Glomerular endothelial cell (primary cell): ENCODE measurements around the gene ADORA1. TPM values are rescaled to one million over a fixed set of nuclear protein-coding genes. Genes with fewer than 3 reads are reported as not detected.

Source experiments
- DNase-seq: peaks from one replicate; pipeline ENCODE4 v3.0.0-alpha.2; 2011; ENCODE audit warnings: low read depth, low spot score; ENCODE audit errors: extremely low read depth
- total RNA-seq: library from RNA; depleted of rRNA; stranded (reverse); fragments of >200 nt; gene quantifications from 2 replicates; pipeline ENCODE4 v1.2.3, GENCODE V29; 2015

Gene ADORA1
- total RNA-seq, 1 donor from 2014 or later = not detected

DNA sequence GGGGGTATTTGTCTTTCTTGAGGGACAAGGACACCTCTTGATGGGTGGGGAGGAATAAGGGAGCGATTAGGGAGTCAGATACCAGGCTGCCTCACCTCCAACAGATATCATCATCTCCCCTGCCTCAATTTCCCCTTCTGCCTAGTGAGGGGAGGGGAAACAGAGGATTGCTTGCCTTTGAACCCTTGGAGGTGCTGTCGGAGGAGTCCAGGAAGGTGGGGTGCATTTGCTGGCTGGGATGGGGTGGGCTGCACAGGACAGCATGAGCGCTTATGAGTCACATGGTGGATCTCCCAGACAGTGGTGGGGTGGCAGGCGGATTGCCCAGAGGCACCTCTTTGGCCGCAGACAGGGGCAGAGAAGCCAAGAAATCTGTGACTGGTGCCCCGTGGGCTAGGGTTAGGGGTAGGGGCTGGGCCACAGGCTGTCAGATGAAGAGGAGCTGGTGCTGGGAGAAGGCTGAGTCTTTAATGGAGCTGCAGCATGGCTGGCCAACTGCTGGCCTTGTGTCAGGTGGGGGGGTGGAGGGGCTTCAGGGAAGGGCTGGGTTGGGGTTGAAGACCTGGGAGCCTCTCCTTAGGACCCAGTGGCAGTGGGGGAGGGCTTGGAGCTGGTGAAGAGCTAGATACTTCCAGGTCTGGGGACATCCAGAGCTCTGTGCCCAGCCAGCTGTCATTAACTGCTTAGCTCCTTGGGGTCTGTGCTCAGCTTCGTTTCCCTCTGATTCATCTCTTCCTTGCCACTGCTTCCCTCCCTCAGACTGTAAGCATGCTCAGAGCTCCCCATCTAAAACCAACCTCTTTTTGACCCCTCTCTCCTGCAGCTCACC is 7.0 kb upstream of the ADORA1 start:
- DNase-seq = no peak

- DNase-seq = no peak
Measured at GRCh38 chr1:203121186-203122015, 6.1 kb upstream of the ADORA1 start.

GRCh38 chr1:203122159-203122558 is 5.4 kb upstream of the ADORA1 start:
- DNase-seq = no peak

GRCh38 chr1:203124011-203124410 is 3.5 kb upstream of the ADORA1 start:
- no peak for DNase-seq

- no peak for DNase-seq
Measured at GRCh38 chr1:203124546-203125317, 2.8 kb upstream of the ADORA1 start.

GRCh38 chr1:203126151-203126865 is 1.2 kb upstream of the ADORA1 start:
- DNase-seq = no peak

- no peak for DNase-seq
Measured at GRCh38 chr1:203126866-203127665, 460 bp upstream of the ADORA1 start.

GRCh38 chr1:203128431-203128715 is 847 bp downstream of the ADORA1 start:
- DNase-seq = no peak

GRCh38 chr1:203128716-203129500 is 1.4 kb downstream of the ADORA1 start:
- DNase-seq = no peak

DNA sequence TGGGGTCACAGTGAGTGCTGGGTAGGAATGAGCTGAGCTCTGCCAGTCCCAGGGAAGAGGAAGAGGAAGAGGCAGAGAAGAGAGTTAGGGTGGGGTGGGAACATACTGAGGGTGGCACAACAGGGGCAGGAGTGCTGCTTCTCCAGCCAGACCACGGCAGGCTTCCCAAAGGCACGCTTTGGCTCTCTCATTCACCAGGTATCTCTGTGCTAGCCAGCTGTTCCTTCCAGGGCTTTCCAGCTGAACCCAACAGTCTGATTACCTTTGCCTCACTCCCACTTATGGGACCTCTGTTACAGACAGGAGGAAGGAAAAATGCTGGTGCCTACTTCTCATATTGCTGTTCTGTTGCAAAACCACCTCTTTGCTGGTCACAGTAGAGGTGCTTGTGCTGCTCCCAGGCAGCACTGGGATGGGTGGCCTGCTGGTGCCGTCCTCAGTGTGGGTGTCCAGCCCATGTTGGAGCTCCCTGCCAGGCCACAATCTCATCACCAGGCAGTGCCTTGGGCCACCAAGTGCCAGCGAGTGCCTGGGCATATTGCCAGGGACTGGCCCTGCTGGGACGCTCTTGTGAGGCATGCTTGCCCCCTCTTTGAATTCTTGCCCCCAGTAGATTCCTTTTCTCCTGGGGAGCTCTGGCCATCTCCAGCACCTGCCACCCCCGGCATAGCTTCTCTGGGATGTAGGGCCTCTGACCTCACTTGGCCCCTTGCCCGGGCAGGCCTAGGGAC is 2.1 kb downstream of the ADORA1 start:
- no peak for DNase-seq

DNA sequence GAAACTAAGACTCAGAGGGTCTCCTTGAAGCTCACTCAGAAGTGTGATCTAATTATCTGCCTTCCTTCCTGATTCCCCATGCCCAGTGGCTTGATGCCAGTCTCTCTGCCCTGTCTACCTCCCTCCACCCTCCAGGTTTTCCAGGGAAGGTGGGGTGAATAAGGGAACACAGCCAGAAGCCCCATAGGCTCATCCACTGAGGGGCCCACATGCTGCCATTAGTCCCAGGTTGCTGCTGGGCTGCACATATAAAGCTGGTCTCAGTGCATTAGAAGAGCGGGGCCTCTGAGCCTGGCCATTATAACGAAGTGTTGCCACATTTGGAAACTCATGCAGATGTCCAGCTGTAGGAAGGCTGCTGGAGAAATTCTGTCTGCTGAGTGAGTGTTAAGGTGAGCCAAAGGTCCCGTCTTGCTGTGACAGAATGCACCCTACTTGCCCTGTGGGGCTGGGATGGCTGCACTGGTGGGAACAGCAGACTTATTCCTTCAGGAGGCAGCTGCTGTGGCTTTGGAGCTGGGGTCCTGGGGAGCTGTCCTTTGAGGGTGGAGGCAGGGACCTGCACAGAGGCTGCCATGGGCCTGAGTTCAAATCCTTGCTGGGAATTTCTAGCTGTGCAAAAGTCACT is 2.9 kb downstream of the ADORA1 start:
- no peak for DNase-seq

GRCh38 chr1:203131548-203132200 is 4.1 kb downstream of the ADORA1 start:
- DNase-seq = no peak

DNA sequence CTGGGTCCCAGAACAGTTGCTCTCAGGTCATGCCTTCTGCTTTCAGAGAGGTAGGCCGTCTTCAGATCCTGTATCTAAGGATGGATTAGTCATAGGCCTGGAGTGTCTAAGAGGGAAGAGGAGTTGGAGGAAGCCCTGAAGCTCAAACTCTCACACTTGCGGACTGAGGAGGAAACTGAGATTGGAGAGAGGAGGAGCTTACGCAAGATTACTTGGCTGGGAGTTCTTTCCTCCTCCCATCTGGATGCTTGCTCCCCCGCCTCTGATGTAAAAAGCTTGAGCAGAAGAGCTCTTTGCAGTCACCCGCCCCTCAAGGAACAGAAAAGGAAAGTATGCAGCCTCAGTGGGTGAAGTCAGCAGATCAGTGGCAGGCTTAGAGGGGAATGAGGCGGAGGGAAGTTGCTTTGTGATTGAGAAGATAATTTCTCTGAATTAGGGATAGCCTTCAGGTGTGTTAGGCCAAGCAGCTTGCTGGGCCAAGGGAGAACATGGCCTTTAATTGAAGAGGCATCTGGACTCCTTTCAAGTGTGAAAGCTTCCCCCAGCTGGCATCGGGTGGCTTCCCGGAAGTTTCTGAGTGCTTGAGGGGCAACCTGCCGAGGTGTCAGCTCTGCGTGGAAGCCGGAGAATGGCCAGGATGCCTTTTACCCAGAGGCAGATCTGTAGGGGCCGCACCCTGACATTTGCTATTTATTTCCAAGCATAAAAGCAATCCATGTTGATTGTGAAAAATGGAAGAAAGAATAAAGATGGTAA is 6.6 kb downstream of the ADORA1 start:
- DNase-seq = no peak

- no peak for DNase-seq
Measured at GRCh38 chr1:203135636-203136305, 8.2 kb downstream of the ADORA1 start.

DNA sequence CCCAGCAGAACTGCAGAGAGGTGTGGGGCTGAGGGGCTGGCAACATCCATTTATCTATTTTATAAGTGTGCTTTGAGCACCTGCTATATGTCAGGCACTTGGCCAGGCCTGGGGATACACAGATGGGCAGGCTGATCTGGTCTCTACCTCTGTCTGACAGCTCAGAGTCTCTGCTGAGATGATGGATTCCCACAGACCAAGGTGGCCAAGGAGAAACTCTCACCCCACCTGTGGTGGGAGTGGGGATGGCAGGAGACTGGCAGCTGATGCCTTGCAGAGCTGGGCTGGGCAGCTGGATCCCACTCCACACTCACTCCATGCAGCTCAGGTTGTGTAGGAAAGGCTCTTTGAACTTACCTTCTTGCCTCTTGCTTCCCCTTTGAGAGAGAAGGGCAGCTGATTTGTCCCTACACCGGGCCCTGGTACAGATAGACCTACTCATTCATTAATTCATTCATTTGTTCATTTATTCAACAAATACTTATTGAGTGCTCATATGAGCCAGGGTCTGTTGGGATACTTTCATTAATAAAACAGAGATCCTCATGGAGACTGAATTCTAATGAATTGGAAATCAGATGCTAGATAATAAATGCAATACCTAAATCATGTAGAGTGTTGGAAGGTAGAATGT is 9.0 kb downstream of the ADORA1 start:
- no peak for DNase-seq

DNA sequence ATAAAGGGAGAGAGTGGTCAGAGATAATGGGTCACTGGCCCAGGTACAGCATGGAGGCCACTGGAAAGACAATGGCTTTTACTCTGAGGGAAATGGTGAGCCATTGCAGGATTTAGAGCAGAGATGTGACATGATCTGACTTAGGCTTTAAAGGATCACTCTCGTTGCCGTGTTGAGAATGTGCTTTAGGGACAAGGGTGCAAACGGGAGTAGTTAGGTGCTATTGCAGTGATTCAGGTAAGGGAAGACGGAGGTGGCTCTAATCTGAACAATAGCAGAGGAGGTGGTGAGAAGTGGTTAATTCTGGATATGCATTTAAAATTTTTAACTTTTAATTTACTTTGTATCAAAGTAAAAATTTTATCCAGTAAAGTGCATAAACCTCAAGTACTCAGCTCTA is 9.8 kb downstream of the ADORA1 start:
- no peak for DNase-seq
